SU-DHL-6 (cell line): ENCODE results near the gene KLHL30.

Experiments
- CTCF ChIP-seq: fragments of 200-600 bp; sonication (generic); IDR thresholded peaks from one replicate; pipeline ENCODE4 v1.5.1; 2017; ENCODE audit warnings: antibody characterized with exemption, mild to moderate bottlenecking, low read length, moderate library complexity; ENCODE audit not compliant: insufficient read depth, poor library complexity, severe bottlenecking
- EZH2phosphoT487 ChIP-seq: fragments of 200-600 bp; sonication (generic), shearing (Covaris generic); conservative IDR thresholded peaks from 2 replicates; pipeline ENCODE4 v1.6.1; 2018; ENCODE audit warnings: mild to moderate bottlenecking, antibody characterized with exemption, low read length, moderate library complexity, mixed read lengths

- TF ChIP-seq CTCF (no peak), EZH2phosphoT487 (no peak)
Measured at GRCh38 chr2:238091436-238092060, 46.9 kb upstream of the KLHL30 start.
